Right lobe of liver (tissue), 6 donors: Measurements from ENCODE around the gene PRG2. TPM values are rescaled to one million over a fixed set of nuclear protein-coding genes. Genes with fewer than 3 reads are reported as not detected.
"Not testable (repeated sequence)": the region's sequence is repeated elsewhere in the genome, so short reads cannot be mapped to it uniquely, and the experiment has no call there.

ENCODE experiments used
- ATAC-seq, 4 donors: fragments of 200-7000 bp; cut with Tn5 transposase; one replicate each; pipeline ENCODE4 v1.9.1; 2020; ENCODE audit warnings: mild to moderate bottlenecking in 4 of 4, moderate library complexity in 4 of 4
- DNase-seq, 3 donors: peaks; one replicate each; pipeline ENCODE4 v3.0.0-alpha.2; 2020
- H3K27ac ChIP-seq, 3 donors: fragments of 200-600 bp; one replicate each; pipeline ENCODE4 v1.8.0; 2022
- H3K27me3 ChIP-seq, 2 donors: fragments of 200-600 bp; one replicate each; pipeline ENCODE4 v1.8.0; 2022
- H3K36me3 ChIP-seq, 4 donors: fragments of 200-600 bp; sonication (generic) in 1 of 4; one replicate each; pipeline versions ENCODE4 v1.5.1 to v1.8.0; 2017 to 2022; ENCODE audit warnings: control low read depth in 1 of 4
- H3K4me1 ChIP-seq, 4 donors: fragments of 200-600 bp; sonication (generic) in 1 of 4; one replicate each; pipeline versions ENCODE4 v1.5.1 to v1.8.0; 2017 to 2022; ENCODE audit warnings: control low read depth in 1 of 4
- H3K4me3 ChIP-seq, 3 donors: fragments of 200-600 bp; one replicate each; pipeline ENCODE4 v1.8.0; 2022
- H3K9me3 ChIP-seq, 4 donors: fragments of 200-600 bp; sonication (generic) in 1 of 4; one replicate each; pipeline versions ENCODE4 v1.5.1 to v1.8.0; 2017 to 2022; ENCODE audit warnings: control low read depth in 1 of 4
- CTCF ChIP-seq, 4 donors: fragments of 200-600 bp in 3 of 4; fragments of 450-650 bp in 1 of 4; IDR thresholded peaks; one replicate each; pipeline versions ENCODE4 v1.5.1 to v1.8.0; 2016 to 2022; ENCODE audit warnings: antibody characterized with exemption in 4 of 4, mild to moderate bottlenecking in 2 of 4
- POLR2A ChIP-seq: fragments of 450-650 bp; IDR thresholded peaks from one replicate; pipeline ENCODE4 v1.6.1; 2017; ENCODE audit warnings: antibody characterized with exemption, mild to moderate bottlenecking
- WGBS: methylation state at CpG from one replicate; pipeline ENCODE4 v1.1.6; 2018; ENCODE audit warnings: low coverage, low lambda C conversion rate; ENCODE audit not compliant: insufficient coverage; ENCODE audit errors: missing lambda C conversion rate; 5-methylcytosine and 5-hydroxymethylcytosine counted together
- intact Hi-C, 2 donors: fragments of 100-400 bp; cut with DNase I; formaldehyde crosslinking; loops; one replicate each; pipeline versions ENCODE4 v1.11.2 to v1.14.1; 2022
- total RNA-seq, 6 experiments: library from RNA; depleted of rRNA in 2 of 6; stranded (reverse); fragments of >200 nt in 2 of 6; fragmentation: NEBNext Ultra II Directional in 3 of 6; extraction: Animal tissue kit (Norgen Biotek cat#: 25700) in 3 of 6; gene quantifications; one replicate each; pipeline versions ENCODE4 v1.1.0 to v1.2.4, GENCODE V29; 2016 to 2023
- donor health status: DM: no; HTN: yes; CAD: no.
- donor health status: DM: no; HTN: no; CAD: no.
- donor health status: DM: no; HTN: no; CAD: no.
- donor health status: DM: no; HTN: yes; CAD: no.
- donor health status: DM: no; HTN: yes; CAD: no.

The PRG2 gene
- total RNA-seq, 6 experiments from 2014 or later: 0.39 to 1.2 (median 0.86) TPM; not detected in 2

- H3K36me3 ChIP-seq: no peaks in the 10 kb centered on the region
- no peak overlapping the region for H3K4me3 ChIP-seq
- no peaks in the 10 kb centered on the region for H3K27me3 ChIP-seq
- H3K9me3 ChIP-seq: no peaks in the 10 kb centered on the region
- intact Hi-C loops: loop anchor here (5.0 to 10.0 kb wide), 3 partner anchors 145 to 305 kb away; partner anchors contain the start of gene YPEL4 (in 2 of the 2)
- no peak overlapping the region for H3K27ac ChIP-seq
- H3K4me1 ChIP-seq: peaks cover 0 to 4% (median 0%) of the 10 kb centered on the region in 4 donors
- TF ChIP-seq POLR2A: no peak
- peak in 3 of 4 donors; percentile 12 to 22 (median 13) for TF ChIP-seq CTCF (IDR thresholded peaks at IDR 0.05)
- DNase-seq (no peak), ATAC-seq (peak; percentile 9 to 28 (median 18))
- 40% methylated on average over 11 of the region's 12 CpGs for WGBS
Measured at GRCh38 chr11:57340039-57340615, 50.3 kb downstream of the PRG2 start.

- H3K4me3 ChIP-seq: no peak overlapping the region
- no peak for DNase-seq
- WGBS: 72% methylated on average over 2 of the region's 5 CpGs
- intact Hi-C loops: no loop called here
- no peak for ATAC-seq
- no peaks in the 10 kb centered on the region for H3K27me3 ChIP-seq
- no peaks in the 10 kb centered on the region for H3K36me3 ChIP-seq
- no peak overlapping the region for H3K27ac ChIP-seq
- no peaks in the 10 kb centered on the region for H3K9me3 ChIP-seq
- TF ChIP-seq POLR2A: no peak
- TF ChIP-seq CTCF (IDR thresholded peaks at IDR 0.05): no peak
- peaks cover 0 to 11% (median 0%) of the 10 kb centered on the region in 4 donors for H3K4me1 ChIP-seq
Measured at GRCh38 chr11:57339328-57339727, 51.1 kb downstream of the PRG2 start.

GRCh38 chr11:57338142-57338541 is 52.3 kb downstream of the PRG2 start, which contains the start of gene P2RX3:
Gene P2RX3, plus strand, starts transcription at chr11:57338352. Its CDS starts 199 bp downstream, at chr11:57338551.
- no CpG with 5 or more reads among the region's 4 CpGs for WGBS
- H3K27me3 ChIP-seq: no peaks in the 10 kb centered on the region
- no peak within 1 kb of the TSS for H3K27ac ChIP-seq
- intact Hi-C loops: no loop called here
- DNase-seq (no peak), ATAC-seq (no peak)
- peaks cover 0 to 4% (median 0%) of the 10 kb centered on the region in 4 donors for H3K36me3 ChIP-seq
- H3K4me3 ChIP-seq: no peak within 1 kb of the TSS
- H3K4me1 ChIP-seq: peaks cover 0 to 14% (median 0%) of the 10 kb centered on the region in 4 donors
- no peaks in the 10 kb centered on the region for H3K9me3 ChIP-seq
- TF ChIP-seq POLR2A (no peak), CTCF (IDR thresholded peaks at IDR 0.05) (no peak)

- ATAC-seq, H3K27me3 ChIP-seq, intact Hi-C loops, H3K9me3 ChIP-seq, DNase-seq, H3K4me3 ChIP-seq, H3K27ac ChIP-seq: not testable (repeated sequence)
- H3K4me1 ChIP-seq: peaks cover 0 to 14% (median 0%) of the 10 kb centered on the region in 4 donors
- WGBS: 95% methylated on average over 4 of the region's 6 CpGs
- H3K36me3 ChIP-seq: peaks cover 0 to 17% (median 5%) of the 10 kb centered on the region in 4 donors
Measured at GRCh38 chr11:57336856-57337255, 53.6 kb downstream of the PRG2 start.

Other genes with a start within 250 kb of the PRG2 start
- under 1 TPM in 5 of 6 experiments, not detected in 1; 0.06 to 0.71 (median 0.13) TPM for gene LRRC55, start 208.7 kb downstream of the PRG2 start, total RNA-seq
- 1 to 10 TPM; 1.1 to 3.6 (median 2.1) TPM for gene APLNR, start 153.4 kb downstream of the PRG2 start, total RNA-seq
- 100 to 1,000 TPM in 2 of 6 experiments, 10 to 100 TPM in 4; 52.4 to 124 (median 92.7) TPM for gene TNKS1BP1, start 65.7 kb downstream of the PRG2 start, total RNA-seq
- 10 to 100 TPM; 24.5 to 47.9 (median 29.9) TPM for gene SSRP1, start 54.8 kb downstream of the PRG2 start, total RNA-seq
- gene P2RX3, start 52.3 kb downstream of the PRG2 start, total RNA-seq: 1 to 10 TPM in 1 of 6 experiments, under 1 TPM in 3, not detected in 2; 0.63 to 2.1 (median 0.77) TPM
- not detected for gene PRG3, start 9.5 kb downstream of the PRG2 start, total RNA-seq
- gene SLC43A3, start 36.5 kb upstream of the PRG2 start, total RNA-seq: 100 to 1,000 TPM; 109 to 259 (median 185) TPM
- gene RTN4RL2, start 69.9 kb upstream of the PRG2 start, total RNA-seq: 10 to 100 TPM; 12.5 to 54.4 (median 18.6) TPM
- gene SLC43A1, start 125.1 kb upstream of the PRG2 start, total RNA-seq: 100 to 1,000 TPM in 3 of 6 experiments, 10 to 100 TPM in 3; 38.9 to 173 (median 106) TPM
- gene TIMM10, start 140.1 kb upstream of the PRG2 start, total RNA-seq: 10 to 100 TPM; 19.6 to 48.5 (median 39.0) TPM
- not detected for gene SMTNL1, start 146.9 kb upstream of the PRG2 start, total RNA-seq
- 100 to 1,000 TPM in 1 of 6 experiments, 10 to 100 TPM in 5; 36.6 to 124 (median 58.6) TPM for gene UBE2L6, start 177.0 kb upstream of the PRG2 start, total RNA-seq
- gene SERPING1, start 207.0 kb upstream of the PRG2 start, total RNA-seq: 1,000 to 10,000 TPM; 1,903 to 2,571 (median 2,194) TPM